DND-41 (cell line): ENCODE data around the gene POLR1H.

Experiments
- CTCF ChIP-seq: IDR thresholded peaks from 2 replicates; pipeline ENCODE4 v1.5.1; 2012; ENCODE audit warnings: borderline replicate concordance, low read length, moderate library complexity, mild to moderate bottlenecking; ENCODE audit not compliant: poor library complexity, severe bottlenecking; ENCODE audit errors: extremely low read depth
- EZH2 ChIP-seq: IDR thresholded peaks from 3 replicates; pipeline ENCODE4 v1.6.1; 2012; ENCODE audit warnings: borderline replicate concordance, low read depth, mild to moderate bottlenecking, moderate library complexity, low read length, inconsistent platforms; ENCODE audit not compliant: severe bottlenecking

GRCh38 chr6:30061858-30062458 is 893 bp downstream of the POLR1H start:
- TF ChIP-seq CTCF = no peak
- TF ChIP-seq EZH2 = no peak
